HG03457 (cell line): ENCODE data around the gene SPRED3.
"Not testable (repeated sequence)": the region's sequence is repeated elsewhere in the genome, so short reads cannot be mapped to it uniquely, and the experiment has no call there.

Experiments used
- ATAC-seq: cut with Tn5 transposase; IDR thresholded peaks from one replicate; pipeline ENCODE4 v1.9.1; 2021; ENCODE audit warnings: moderate number of reproducible peaks; ENCODE audit not compliant: unreplicated experiment

SPRED3 gene

GRCh38 chr19:38389957-38390924 lies 1.7 kb downstream of the SPRED3 start:
- ATAC-seq, result no peak

DNA sequence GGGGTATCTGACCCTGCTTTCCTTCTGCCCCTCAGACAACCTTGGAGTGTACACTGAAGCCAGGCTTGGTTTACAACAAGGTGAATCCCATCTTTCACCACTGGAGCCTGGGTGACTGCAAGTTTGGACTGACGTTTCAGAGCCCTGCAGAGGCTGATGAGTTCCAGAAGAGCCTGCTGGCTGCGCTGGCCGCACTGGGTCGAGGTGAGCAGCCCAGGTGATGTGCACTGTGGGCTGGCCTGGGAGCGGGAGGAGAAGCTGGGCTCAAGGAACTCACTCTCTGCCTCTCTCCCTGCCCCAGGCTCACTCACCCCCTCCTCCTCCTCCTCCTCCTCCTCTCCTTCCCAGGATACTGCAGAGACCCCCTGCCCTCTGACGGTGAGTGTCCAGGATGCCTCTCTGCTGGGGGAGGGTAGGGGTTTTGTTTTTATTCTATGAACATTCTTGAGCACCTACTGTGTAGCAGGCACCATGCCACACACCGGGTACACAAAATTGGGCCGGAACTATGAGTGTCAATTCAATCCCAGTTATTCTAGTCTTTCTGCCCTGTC lies 3.5 kb downstream of the SPRED3 start:
- ATAC-seq, result no peak

DNA sequence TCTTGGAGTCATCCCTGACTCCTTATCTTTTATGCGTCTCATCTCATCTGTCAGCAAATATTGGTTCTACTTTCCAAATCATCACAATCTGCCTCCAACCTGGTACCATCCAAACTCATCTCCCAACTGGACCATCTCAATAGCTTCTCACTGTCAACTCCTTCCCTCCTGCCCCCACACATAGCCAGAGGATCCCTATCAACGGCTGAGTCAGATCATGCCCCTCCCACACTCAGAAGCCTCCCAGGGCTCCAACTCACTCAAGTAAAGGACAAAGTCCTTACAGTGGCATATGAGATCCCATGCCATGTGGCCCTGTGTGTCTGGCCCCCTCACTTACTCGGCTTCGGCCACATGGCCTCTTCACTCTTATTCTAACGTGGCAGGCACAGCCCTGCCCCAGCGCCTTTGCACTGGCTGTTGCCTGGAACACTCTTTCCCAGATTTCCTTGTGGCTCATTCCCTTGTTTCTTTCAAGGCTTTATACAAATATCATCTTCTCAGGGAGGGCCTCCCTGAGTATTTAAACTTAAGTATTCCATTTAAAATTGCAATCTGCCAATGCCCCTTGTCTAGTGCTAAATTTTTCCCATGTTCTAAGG lies 4.3 kb downstream of the SPRED3 start:
- no peak for ATAC-seq

DNA sequence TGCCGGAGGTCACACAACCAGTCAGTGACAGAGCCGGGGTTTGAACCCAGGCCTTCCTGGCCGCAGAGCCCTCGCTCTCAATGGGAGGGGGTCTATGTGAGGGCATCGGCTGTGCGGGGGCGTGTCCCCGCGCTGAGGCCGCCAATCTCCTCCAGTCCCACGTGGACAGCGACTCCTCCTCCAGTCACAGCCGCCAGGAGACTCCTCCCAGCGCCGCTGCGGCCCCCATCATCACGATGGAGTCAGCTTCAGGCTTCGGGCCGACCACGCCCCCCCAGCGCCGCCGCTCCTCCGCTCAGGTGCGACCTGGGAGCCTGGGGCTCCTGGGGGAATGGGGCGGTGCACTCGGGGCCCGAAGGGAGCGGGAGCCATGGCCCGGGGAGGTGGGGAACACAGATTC lies 6.0 kb downstream of the SPRED3 start:
- no peak for ATAC-seq

DNA sequence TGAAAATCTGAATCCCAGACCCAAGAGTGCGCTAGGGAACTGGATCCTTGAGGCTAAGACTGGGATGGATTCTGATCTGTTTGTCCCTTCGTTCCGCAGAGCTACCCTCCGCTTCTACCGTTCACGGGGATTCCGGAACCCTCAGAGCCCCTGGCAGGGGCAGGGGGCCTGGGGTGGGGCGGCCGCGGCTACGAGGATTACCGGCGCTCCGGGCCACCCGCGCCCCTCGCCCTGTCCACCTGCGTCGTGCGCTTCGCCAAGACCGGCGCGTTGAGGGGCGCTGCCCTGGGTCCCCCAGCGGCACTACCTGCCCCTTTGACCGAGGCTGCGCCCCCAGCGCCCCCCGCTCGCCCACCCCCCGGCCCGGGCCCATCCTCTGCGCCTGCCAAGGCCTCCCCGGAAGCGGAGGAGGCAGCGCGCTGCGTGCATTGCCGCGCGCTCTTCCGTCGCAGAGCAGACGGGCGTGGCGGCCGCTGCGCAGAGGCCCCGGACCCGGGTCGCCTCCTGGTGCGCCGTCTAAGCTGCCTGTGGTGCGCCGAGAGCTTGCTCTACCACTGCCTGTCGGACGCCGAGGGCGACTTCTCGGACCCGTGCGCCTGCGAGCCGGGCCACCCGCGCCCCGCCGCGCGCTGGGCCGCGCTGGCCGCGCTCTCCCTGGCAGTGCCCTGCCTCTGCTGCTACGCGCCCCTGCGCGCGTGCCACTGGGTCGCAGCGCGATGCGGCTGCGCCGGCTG lies 7.1 kb downstream of the SPRED3 start:
- ATAC-seq, result no peak

DNA sequence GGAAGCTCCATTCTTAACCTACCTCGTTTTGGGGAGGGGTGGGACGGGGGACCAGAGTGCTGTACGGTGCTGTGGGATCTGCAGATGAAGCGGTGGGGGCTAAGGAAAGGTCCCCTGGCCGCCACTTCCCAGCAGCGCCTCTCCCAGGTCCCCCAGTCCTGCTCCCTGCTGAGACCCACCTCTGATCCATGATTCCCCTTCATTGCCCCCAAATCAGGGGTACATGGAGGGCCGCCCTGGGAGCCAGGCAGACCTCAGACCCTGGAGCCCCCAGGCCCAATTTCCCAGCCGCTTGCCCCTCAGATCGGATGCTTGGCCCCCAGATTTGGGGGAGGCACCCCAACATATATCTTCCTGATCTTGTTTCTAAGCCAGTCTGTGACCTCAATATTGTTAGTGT lies 10.6 kb downstream of the SPRED3 start:
- ATAC-seq, result no peak

DNA sequence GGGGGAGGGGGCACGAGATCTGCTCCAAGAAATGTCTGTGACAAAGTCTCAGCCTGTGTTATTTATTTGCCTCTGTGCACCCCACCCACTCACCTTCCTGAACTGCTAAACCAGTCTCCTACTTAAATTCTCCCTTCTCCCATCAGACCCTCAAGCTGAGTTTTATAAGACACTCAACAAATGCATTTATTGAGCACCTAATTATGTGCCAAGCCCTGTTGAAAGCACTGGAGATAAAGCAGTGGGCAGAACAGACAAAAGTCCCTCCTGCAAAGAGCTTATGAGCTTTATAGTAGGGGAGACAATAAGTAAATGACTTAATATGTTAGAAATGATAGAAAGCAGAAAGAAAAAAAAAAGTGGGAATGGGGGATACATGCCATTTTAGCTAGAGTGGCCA lies 11.0 kb downstream of the SPRED3 start:
- no peak for ATAC-seq

DNA sequence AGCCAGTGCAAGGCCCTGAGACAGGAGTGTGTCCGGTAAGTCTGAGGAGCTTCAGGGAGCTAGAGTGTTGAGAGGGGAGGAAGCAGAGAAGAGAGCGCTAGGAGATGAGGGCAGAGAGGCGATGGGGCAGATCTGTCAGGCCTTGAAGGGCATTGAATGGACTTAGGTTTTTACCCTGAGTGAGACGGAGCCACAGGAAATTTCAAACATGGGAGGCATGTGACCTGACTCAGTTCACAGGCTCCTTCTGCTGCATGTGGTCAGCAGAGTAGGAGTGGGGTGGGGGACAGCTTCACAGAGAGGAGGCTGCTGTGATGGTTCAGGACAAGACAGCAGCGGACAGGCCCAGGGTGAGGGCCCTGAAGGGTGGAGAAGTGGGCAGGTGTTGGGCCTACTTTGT lies 11.9 kb downstream of the SPRED3 start:
- ATAC-seq, result no peak

- no peak for ATAC-seq
Observed at GRCh38 chr19:38401148-38401547, 12.7 kb downstream of the SPRED3 start.

DNA sequence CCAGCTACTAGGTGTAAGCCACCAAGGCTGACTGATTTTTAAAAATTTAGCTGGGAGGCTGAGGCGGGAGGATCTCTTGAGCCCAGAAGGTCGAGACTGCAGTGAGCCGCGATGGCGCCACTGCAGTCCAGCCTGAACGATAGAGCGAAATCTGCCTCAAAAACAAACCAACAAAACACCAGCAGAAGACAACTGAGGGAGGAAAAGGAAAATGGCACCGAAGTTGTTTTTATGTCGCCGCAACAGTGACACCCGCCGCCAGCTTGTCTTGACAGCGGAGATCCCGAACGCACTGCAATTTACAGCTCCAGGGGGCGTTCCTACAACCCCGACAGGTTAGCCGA lies 14.1 kb downstream of the SPRED3 start:
- no peak for ATAC-seq

- ATAC-seq, result peak; percentile 77
Observed at GRCh38 chr19:38402967-38403674, 14.6 kb downstream of the SPRED3 start, which contains the start of gene FAM98C. FAM98C (plus strand) TSS chr19:38403093; CDS start chr19:38403154, 61 bp downstream.

DNA sequence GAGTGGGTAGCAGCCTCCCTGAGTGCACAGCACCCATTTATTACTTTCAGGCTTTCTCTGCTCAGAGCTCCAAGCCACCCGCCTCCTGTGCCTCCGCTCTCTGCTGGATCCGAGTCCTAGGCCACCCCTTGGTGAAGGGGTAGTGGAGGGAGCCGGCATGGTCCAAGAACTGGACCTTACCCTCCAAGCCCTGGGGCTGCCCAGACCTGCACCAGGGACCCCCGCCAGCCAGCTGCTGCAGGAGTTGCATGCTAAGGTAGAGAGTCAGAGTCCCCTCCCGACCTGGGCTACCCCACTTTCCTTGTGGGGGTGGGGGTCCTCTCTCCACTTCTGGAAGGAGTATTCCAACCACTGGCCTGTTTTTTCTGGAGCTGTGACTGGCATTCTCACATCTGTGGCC lies 16.4 kb downstream of the SPRED3 start:
- ATAC-seq, result no peak

DNA sequence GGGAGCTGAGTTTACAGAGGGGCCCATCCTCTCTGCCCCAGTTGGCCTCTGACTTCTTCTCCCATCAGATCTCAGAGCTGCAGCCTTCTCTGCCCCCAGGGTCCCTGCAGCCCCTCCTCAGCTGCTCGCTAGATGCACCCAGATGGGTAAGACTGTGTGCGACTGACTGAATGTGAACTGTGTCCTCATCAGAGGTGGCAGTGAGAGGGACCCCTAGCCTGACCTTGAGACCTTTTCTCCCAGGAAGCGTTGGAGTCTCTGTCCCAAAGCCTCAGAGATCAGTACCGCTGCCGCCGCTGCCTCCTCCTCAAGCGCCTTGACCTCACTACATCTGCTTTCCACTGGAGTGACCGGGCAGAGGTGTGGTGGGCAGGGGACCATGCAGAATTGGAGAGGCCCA lies 16.8 kb downstream of the SPRED3 start:
- ATAC-seq, result no peak

DNA sequence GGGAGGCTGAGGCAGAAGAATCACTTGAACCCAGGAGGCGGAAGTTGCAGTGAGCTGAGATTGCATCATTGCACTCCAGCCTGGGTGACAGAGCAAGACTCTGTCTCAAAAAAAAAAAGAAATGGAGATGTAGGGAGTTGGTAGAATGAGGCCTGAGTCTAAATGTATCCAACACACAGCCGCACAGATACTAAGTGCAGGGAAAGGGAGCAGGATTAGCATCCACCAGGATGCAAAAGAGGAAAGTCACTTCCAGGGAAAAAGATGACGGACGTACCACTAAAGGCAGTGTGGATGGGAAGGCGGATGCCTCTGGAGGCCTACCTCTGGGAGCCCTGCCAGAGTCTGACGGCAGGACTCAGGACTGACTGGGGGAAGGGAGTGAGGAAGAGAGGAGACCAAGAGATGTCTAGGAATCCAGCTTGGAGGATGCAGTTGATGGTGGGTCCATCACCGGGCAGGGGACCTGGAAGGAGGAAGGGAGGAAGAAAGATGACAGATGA lies 21.2 kb downstream of the SPRED3 start:
- no peak for ATAC-seq

DNA sequence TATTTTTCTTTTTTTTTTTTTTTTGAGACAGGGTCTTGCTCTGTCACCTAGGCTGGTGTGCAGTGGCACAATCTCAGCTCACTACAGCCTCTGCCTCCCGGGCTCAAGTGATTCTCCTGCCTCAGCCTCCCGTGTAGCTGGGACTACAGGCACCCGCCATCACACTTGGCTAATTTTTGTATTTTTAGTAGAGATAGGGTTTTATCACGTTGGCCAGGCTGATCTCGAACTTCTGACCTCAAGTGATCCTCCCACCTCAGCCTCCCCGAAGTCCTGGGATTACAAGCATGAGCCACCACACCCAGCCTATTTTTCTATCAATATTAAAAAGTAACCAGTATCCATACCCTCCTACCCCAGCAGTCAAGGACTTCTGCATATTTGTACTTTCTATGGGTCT lies 21.9 kb downstream of the SPRED3 start:
- ATAC-seq, result not testable (repeated sequence)

- ATAC-seq, result no peak
Observed at GRCh38 chr19:38411041-38411712, 22.7 kb downstream of the SPRED3 start.

DNA sequence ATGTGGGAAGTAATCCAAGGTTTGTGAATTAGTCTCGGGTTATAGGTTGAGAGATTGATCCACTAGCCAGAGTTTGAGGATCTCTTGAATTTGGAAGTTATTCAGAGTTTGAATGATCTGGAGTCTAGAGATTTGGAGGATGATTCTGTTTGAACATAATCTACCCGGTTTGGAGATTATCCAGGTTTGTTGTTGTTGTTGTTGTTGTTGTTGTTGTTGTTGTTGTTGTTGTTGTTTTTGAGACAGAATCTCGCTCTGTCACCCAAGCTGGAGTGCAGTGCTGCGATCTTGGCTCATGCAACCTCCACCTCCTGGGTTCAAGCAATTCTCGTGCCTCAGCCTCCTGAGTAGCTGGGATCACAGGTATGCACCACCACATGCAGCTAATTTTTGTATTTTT lies 23.4 kb downstream of the SPRED3 start:
- not testable (repeated sequence) for ATAC-seq

DNA sequence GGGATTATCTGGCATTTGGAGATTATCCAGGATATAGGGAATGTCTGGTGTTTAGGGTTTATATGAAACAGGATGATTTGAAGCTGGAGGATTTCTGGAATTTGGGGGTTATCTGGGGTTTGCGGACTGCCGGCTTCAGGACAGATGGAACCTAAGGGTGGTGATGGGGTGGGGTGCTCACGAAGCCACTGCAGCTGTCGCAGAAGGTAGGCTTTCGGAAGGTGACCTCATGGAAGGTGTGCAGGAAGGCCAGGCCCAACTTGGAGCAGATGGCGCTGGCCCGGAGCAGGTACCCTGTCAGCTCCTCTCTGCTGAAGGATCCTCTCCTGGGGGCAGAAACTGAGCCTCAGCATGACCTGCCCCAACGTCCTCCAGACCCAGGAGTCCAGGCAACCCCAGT lies 24.0 kb downstream of the SPRED3 start:
- ATAC-seq, result no peak

DNA sequence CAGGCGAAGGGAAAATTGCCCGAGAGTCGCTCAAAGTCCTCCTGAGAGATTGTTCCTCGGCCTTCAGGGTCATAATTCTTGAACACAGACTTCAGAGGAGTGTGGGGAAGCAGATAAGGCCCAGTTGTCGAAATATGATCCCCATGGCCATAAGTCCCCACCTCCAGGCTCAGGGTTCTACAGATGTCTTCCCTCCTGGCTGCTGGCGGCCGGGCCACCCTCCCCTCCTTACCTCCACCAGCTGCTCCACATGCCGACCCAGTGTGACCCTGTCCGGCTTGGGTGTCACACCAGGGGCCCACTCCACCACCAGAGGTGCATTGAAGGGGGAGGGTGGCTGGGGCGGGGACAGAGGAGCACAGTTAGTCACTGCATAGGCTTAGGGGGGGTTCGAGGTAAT lies 24.5 kb downstream of the SPRED3 start:
- no peak for ATAC-seq

DNA sequence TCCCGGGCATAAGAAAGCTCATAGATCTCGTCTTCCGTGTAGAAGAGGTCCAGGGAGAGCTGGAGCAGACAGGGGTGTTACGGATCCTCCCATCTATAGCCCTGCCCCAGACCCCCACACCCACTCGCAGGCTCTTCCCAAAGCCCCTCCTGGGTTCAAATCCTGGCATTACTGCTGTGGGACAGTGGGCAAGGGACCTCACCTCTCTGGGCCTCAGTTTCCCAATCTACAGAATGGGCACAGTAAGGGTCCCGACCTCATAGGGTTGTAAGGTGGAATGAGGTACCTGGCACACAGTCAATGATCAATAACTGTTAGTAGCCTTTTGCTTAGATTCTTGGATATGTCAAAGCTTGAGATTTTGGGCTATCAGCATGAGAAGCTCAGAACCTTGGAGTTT lies 24.9 kb downstream of the SPRED3 start:
- no peak for ATAC-seq
